HCT116 (cell line): ENCODE measurements around the gene ZBED5. TPM values are rescaled to one million over a fixed set of nuclear protein-coding genes. Genes with fewer than 3 reads are reported as not detected.

Experiments used
- ATAC-seq: fragments of 200-7000 bp; cut with Tn5 transposase; 2 replicates; pipeline ENCODE4 v1.9.1; 2020; ENCODE audit warnings: mild to moderate bottlenecking, moderate library complexity
- BruUV-seq: library from RNA; stranded (reverse); fragments of 400-500 nt; replicated peaks from 2 replicates; lab custom pipeline; 2021; lab: Mats Ljungman, UMichigan
- CTCF ChIA-PET: fragments of 300-600 bp; sonication (Branson Sonifier 250); formaldehyde crosslinking; loops from one replicate; lab custom pipeline; 2021; ENCODE audit warnings: antibody characterized with exemption; lab: Charles Lee
- POLR2A ChIA-PET: fragments of 300-600, 350-600 bp; sonication (Branson Sonifier 250); formaldehyde crosslinking; loops from one replicate; lab custom pipeline; 2021; ENCODE audit warnings: antibody characterized with exemption; lab: Charles Lee
- RAD21 ChIA-PET, 2 experiments: fragments of 300-600 bp; sonication (Branson Sonifier 250); formaldehyde crosslinking; loops; one replicate each; lab custom pipeline; 2023; ENCODE audit warnings: low total read pairs in 2 of 2; ENCODE audit not compliant: uncharacterized antibody in 2 of 2, unreplicated experiment in 2 of 2, low non-redundant PET in 1 of 2; lab: Charles Lee
- DNase-seq: peaks from one replicate; pipeline ENCODE4 v3.0.0-alpha.2; 2010; ENCODE audit warnings: low read depth, low spot score
- H2AFZ ChIP-seq: fragments of 200-600 bp; shearing (Covaris generic), sonication (generic); 2 replicates; pipeline ENCODE4 v1.6.1; 2017; ENCODE audit warnings: low read depth, mixed run types, mixed read lengths, antibody characterized with exemption, low read length; ENCODE audit not compliant: poor library complexity, severe bottlenecking
- H3K27ac ChIP-seq: 2 replicates; pipeline ENCODE4 v1.5.1; 2012; ENCODE audit warnings: low read depth, low read length
- H3K27me3 ChIP-seq: fragments of 200-600 bp; sonication (generic); 2 replicates; pipeline ENCODE4 v1.6.1; 2016; ENCODE audit warnings: mixed run types, low read length, mixed read lengths; ENCODE audit not compliant: insufficient read depth
- H3K36me3 ChIP-seq, 2 experiments: fragments of 200-500 bp in 1 of 2; fragments of 200-600 bp in 1 of 2; sonication (Bioruptor generic) in 1 of 2; sonication (generic) in 1 of 2; 2 replicates each; pipeline versions ENCODE4 v1.5.1 to v1.6.1; 2014 to 2016; ENCODE audit warnings: low read length in 2 of 2, inconsistent platforms in 1 of 2, mixed read lengths in 1 of 2, mixed run types in 1 of 2; ENCODE audit not compliant: insufficient read depth in 2 of 2, control insufficient read depth in 1 of 2
- H3K4me1 ChIP-seq, 2 experiments: fragments of 200-600 bp in 1 of 2; sonication (generic) in 1 of 2; 2 replicates each; pipeline versions ENCODE4 v1.5.1 to v1.6.1; 2012 to 2017; ENCODE audit warnings: low read length in 2 of 2, inconsistent platforms in 1 of 2, mild to moderate bottlenecking in 1 of 2, mixed read lengths in 1 of 2, mixed run types in 1 of 2, moderate library complexity in 1 of 2; ENCODE audit not compliant: insufficient read depth in 2 of 2, control insufficient read depth in 1 of 2
- H3K4me2 ChIP-seq: fragments of 200-600 bp; sonication (generic); 2 replicates; pipeline ENCODE4 v1.6.1; 2017; ENCODE audit warnings: mixed run types, low read length, mixed read lengths
- H3K4me3 ChIP-seq, 2 experiments: fragments of 200-600 bp in 1 of 2; sonication (generic) in 1 of 2; replicated peaks in 1 of 2; 2 replicates each; pipeline ENCODE4 v1.5.1; 2011 to 2016; ENCODE audit warnings: low read length in 2 of 2, control low read depth in 1 of 2, low read depth in 1 of 2, mild to moderate bottlenecking in 1 of 2, mixed read lengths in 1 of 2, mixed run types in 1 of 2
- H3K79me2 ChIP-seq: fragments of 200-600 bp; sonication (generic); 2 replicates; pipeline ENCODE4 v1.6.1; 2017; ENCODE audit warnings: mild to moderate bottlenecking, mixed run types, low read length, moderate library complexity, mixed read lengths; ENCODE audit not compliant: insufficient read depth
- H3K9ac ChIP-seq: fragments of 200-600 bp; sonication (generic); 2 replicates; pipeline ENCODE4 v1.6.1; 2016; ENCODE audit warnings: low read length, mixed read lengths
- H3K9me2 ChIP-seq: fragments of 200-600 bp; sonication (generic), shearing (Covaris generic); 2 replicates; pipeline ENCODE4 v1.6.1; 2017; ENCODE audit warnings: mixed run types, mild to moderate bottlenecking, moderate library complexity; ENCODE audit not compliant: insufficient read depth
- H3K9me3 ChIP-seq, 2 experiments: fragments of 200-500 bp in 1 of 2; fragments of 200-600 bp in 1 of 2; sonication (Bioruptor generic) in 1 of 2; sonication (generic) in 1 of 2; 2 replicates each; pipeline ENCODE4 v1.6.1; 2014 to 2017; ENCODE audit warnings: low read length in 2 of 2, mixed read lengths in 2 of 2, inconsistent platforms in 1 of 2, low read depth in 1 of 2, mild to moderate bottlenecking in 1 of 2, mixed run types in 1 of 2, moderate library complexity in 1 of 2; ENCODE audit not compliant: control insufficient read depth in 1 of 2, insufficient read depth in 1 of 2
- H4K20me1 ChIP-seq: fragments of 200-600 bp; sonication (generic), shearing (Covaris generic); 2 replicates; pipeline ENCODE4 v1.6.1; 2017; ENCODE audit warnings: mixed run types, mild to moderate bottlenecking, moderate library complexity; ENCODE audit not compliant: insufficient read depth
- ATF3 ChIP-seq: IDR thresholded peaks from 2 replicates; pipeline ENCODE4 v1.6.1; 2012
- CEBPB ChIP-seq: IDR thresholded peaks from 2 replicates; pipeline ENCODE4 v1.6.1; 2012; ENCODE audit warnings: low read depth
- CTCF ChIP-seq, 3 experiments: fragments of 200-600 bp in 1 of 3; sonication (generic) in 1 of 3; IDR thresholded peaks in 2 of 3; conservative IDR thresholded peaks in 1 of 3; 2 replicates each; pipeline ENCODE4 v1.5.1; 2012 to 2017; ENCODE audit warnings: low read depth in 2 of 3, low read length in 2 of 3, antibody characterized with exemption in 1 of 3, borderline replicate concordance in 1 of 3, control low read depth in 1 of 3, mild to moderate bottlenecking in 1 of 3, mixed read lengths in 1 of 3, mixed run types in 1 of 3, moderate library complexity in 1 of 3; ENCODE audit not compliant: insufficient read depth in 1 of 3
- SIN3A ChIP-seq: IDR thresholded peaks from 2 replicates; pipeline ENCODE4 v1.6.1; 2012; ENCODE audit warnings: low read depth
- SRF ChIP-seq: IDR thresholded peaks from 2 replicates; pipeline ENCODE4 v1.6.1; 2012; ENCODE audit warnings: low read depth
- TCF7L2 ChIP-seq: IDR thresholded peaks from 2 replicates; pipeline ENCODE4 v1.7.0; 2011; ENCODE audit warnings: borderline replicate concordance, inconsistent platforms; ENCODE audit not compliant: insufficient read depth, insufficient read length; ENCODE audit errors: extremely low read depth
- intact Hi-C: fragments of 100-400 bp; cut with micrococcal nuclease; formaldehyde crosslinking; loops from 2 replicates; pipeline ENCODE4 v1.10.0; 2022
- total RNA-seq: library from RNA; stranded (reverse); gene quantifications from one replicate; pipeline ENCODE4 v1.2.1, GENCODE V29; 2021; ENCODE audit not compliant: unreplicated experiment
- TF ChIP-seq, protein P1 (sequence below): IDR thresholded peaks from 2 replicates; pipeline ENCODE4 v1.6.1; 2012; ENCODE audit warnings: low read depth

The ZBED5 gene
- total RNA-seq, 1 experiment from 2014 or later: 26.8 TPM

DNA sequence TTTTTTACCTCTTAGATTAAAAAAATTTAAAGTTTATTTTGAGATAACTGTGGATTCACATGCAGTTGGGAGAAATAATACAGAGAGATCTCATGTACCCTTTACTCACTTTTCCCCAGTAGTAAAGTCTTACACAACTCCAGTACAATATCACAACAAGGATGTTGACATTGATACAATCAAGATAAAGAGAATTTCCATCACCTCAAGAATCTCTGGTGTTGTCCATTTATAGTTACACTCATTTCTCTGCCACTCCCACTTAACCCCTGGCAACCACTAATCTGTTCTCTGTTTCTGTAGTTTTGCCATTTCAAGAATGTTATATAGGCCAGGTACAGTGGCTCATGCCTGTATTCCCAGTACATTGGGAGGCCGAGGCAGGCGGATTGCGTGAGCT lies 10.5 kb upstream of the ZBED5 start:
- RAD21 ChIA-PET: no interaction called here
- Histone ChIP-seq H3K9ac (no peak overlapping the region), H3K79me2 (no peaks in the 10 kb centered on the region), H3K36me3 (no peaks in the 10 kb centered on the region), H3K4me2 (no peak overlapping the region), H4K20me1 (no peaks in the 10 kb centered on the region), H2AFZ (no peak overlapping the region), H3K9me3 (peaks cover 3 to 7% of the 10 kb centered on the region in 2 experiments; a peak in 2 of 4 replicates), H3K4me1 (no peaks in the 10 kb centered on the region), H3K9me2 (no peaks in the 10 kb centered on the region), H3K4me3 (no peak overlapping the region), H3K27me3 (no peaks in the 10 kb centered on the region), H3K27ac (no peak overlapping the region)
- ATAC-seq (no peak), DNase-seq (no peak)
- TF ChIP-seq SIN3A (no peak), ATF3 (no peak), SRF (no peak), CEBPB (no peak), TCF7L2 (no peak), CTCF (IDR thresholded peaks at IDR 0.05 in 2 of 3, conservative IDR thresholded peaks at IDR 0.05 in 1 of 3; ENCODE audit: borderline replicate concordance in 1 of 3, insufficient read depth in 1 of 3, low read depth in 2 of 3, low read length in 2 of 3) (no peak)
- TF ChIP-seq, protein P1, sequence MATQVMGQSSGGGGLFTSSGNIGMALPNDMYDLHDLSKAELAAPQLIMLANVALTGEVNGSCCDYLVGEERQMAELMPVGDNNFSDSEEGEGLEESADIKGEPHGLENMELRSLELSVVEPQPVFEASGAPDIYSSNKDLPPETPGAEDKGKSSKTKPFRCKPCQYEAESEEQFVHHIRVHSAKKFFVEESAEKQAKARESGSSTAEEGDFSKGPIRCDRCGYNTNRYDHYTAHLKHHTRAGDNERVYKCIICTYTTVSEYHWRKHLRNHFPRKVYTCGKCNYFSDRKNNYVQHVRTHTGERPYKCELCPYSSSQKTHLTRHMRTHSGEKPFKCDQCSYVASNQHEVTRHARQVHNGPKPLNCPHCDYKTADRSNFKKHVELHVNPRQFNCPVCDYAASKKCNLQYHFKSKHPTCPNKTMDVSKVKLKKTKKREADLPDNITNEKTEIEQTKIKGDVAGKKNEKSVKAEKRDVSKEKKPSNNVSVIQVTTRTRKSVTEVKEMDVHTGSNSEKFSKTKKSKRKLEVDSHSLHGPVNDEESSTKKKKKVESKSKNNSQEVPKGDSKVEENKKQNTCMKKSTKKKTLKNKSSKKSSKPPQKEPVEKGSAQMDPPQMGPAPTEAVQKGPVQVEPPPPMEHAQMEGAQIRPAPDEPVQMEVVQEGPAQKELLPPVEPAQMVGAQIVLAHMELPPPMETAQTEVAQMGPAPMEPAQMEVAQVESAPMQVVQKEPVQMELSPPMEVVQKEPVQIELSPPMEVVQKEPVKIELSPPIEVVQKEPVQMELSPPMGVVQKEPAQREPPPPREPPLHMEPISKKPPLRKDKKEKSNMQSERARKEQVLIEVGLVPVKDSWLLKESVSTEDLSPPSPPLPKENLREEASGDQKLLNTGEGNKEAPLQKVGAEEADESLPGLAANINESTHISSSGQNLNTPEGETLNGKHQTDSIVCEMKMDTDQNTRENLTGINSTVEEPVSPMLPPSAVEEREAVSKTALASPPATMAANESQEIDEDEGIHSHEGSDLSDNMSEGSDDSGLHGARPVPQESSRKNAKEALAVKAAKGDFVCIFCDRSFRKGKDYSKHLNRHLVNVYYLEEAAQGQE: no peak
- POLR2A ChIA-PET: no interaction called here
- CTCF ChIA-PET: no interaction called here
- intact Hi-C loops: no loop called here
- BruUV-seq: no TSS peak
